Transverse colon (tissue), 4 donors: ENCODE data around the gene ZBTB12. TPM values are rescaled to one million over a fixed set of nuclear protein-coding genes. Genes with fewer than 3 reads are reported as not detected.

Source experiments
- DNase-seq: peaks from one replicate; pipeline ENCODE4 v3.0.0-alpha.2; 2019
- H3K27ac ChIP-seq, 4 donors: fragments of 200-600 bp; sonication (generic); 2 replicates each; pipeline ENCODE4 v1.5.1; 2016 to 2018; ENCODE audit warnings: inconsistent platforms in 4 of 4
- H3K27me3 ChIP-seq: fragments of 200-600 bp; sonication (generic); 2 replicates; pipeline ENCODE4 v1.5.1; 2017; ENCODE audit warnings: inconsistent platforms
- H3K36me3 ChIP-seq, 4 donors: fragments of 200-600 bp; sonication (generic); 2 replicates each; pipeline ENCODE4 v1.5.1; 2017 to 2019; ENCODE audit warnings: inconsistent platforms in 4 of 4
- H3K4me1 ChIP-seq, 4 donors: fragments of 200-600 bp; sonication (generic); 2 replicates each; pipeline ENCODE4 v1.5.1; 2017 to 2020; ENCODE audit warnings: inconsistent platforms in 4 of 4
- H3K4me3 ChIP-seq, 4 donors: fragments of 200-600 bp; sonication (generic); 1 replicate in 1 of 4; 2 replicates in 3 of 4; pipeline versions ENCODE4 v1.5.1 to v1.6.1; 2017 to 2019; ENCODE audit warnings: inconsistent platforms in 4 of 4
- H3K9me3 ChIP-seq, 2 donors: fragments of 200-600 bp; sonication (generic); 2 replicates each; pipeline ENCODE4 v1.5.1; 2017 to 2019; ENCODE audit warnings: inconsistent platforms in 2 of 2
- CTCF ChIP-seq, 5 experiments: fragments of 200-600 bp in 3 of 5; fragments of 450-650 bp in 2 of 5; sonication (generic) in 3 of 5; IDR thresholded peaks; 1 replicate in 2 of 5; 2 replicates in 3 of 5; pipeline ENCODE4 v1.5.1; 2016 to 2017; ENCODE audit warnings: antibody characterized with exemption in 5 of 5, inconsistent platforms in 3 of 5, mild to moderate bottlenecking in 2 of 5, moderate library complexity in 1 of 5
- EP300 ChIP-seq: sonication (generic); formaldehyde crosslinking; IDR thresholded peaks from one replicate; pipeline ENCODE4 v1.6.1; 2017; ENCODE audit warnings: antibody characterized with exemption, low read depth
- POLR2A ChIP-seq: fragments of 450-650 bp; IDR thresholded peaks from one replicate; pipeline ENCODE4 v1.6.1; 2016; ENCODE audit warnings: antibody characterized with exemption, mild to moderate bottlenecking, moderate library complexity
- POLR2AphosphoS5 ChIP-seq, 3 donors: sonication (generic); formaldehyde crosslinking; IDR thresholded peaks; one replicate each; pipeline ENCODE4 v1.6.1; 2016; ENCODE audit warnings: antibody characterized with exemption in 3 of 3
- WGBS, 2 donors: methylation state at CpG; one replicate each; pipeline ENCODE4 v1.1.5; 2018; ENCODE audit warnings: low coverage in 1 of 2; 5-methylcytosine and 5-hydroxymethylcytosine counted together
- in situ Hi-C, 4 donors: fragments of 200-750 bp; cut with MboI; loops; one replicate each; pipeline versions ENCODE4 v1.15.0 to v1.15.1; 2017; ENCODE audit warnings: low sequenced_read_pairs in 3 of 4, low pct_ligation_motif_present in 1 of 4, low pct_unique_long_range_greater_than_20kb in 1 of 4
- intact Hi-C: fragments of 100-400 bp; cut with DNase I; formaldehyde crosslinking; loops from one replicate; pipeline ENCODE4 v1.15.1; 2023; ENCODE audit warnings: low total_unique reads
- total RNA-seq, 4 donors: library from RNA; depleted of rRNA; stranded (reverse); fragments of >200 nt; gene quantifications; one replicate each; pipeline ENCODE4 v1.1.0, GENCODE V29; 2016

ZBTB12 gene
- 1 to 10 TPM in 1 of 4 donors, under 1 TPM in 3; 0.14 to 1.3 (median 0.77) TPM for total RNA-seq

GRCh38 chr6:31901953-31902643 is at the start of gene ZBTB12:
Gene ZBTB12 (minus strand): TSS chr6:31902086. CDS start chr6:31901305, 781 bp downstream.
- intact Hi-C loops (loop anchor here (5.0 kb wide), 1 partner anchor 50 kb away; no protein-coding TSS in a partner anchor), in situ Hi-C loops (loop anchor here in 1 of 4 donors (10.0 kb wide), 1 partner anchor 53 kb away; the partner anchor contains the start of genes NELFE and SKIC2)
- peaks cover 8 to 38% (median 24%) of the 10 kb centered on the region in 4 donors for H3K4me1 ChIP-seq
- no peaks in the 10 kb centered on the region for H3K36me3 ChIP-seq
- H3K27ac ChIP-seq = peak within 1 kb of the TSS; percentile 80 to 92 (median 87)
- WGBS, 2 donors = 0% methylated on average over 46 of the region's 77 CpGs; no CpG with 5 or more reads in 1 of the 2 donors
- peak in 1 of 5 experiments; percentile 36 for TF ChIP-seq CTCF (IDR thresholded peaks at IDR 0.05)
- TF ChIP-seq POLR2AphosphoS5 (IDR thresholded peaks at IDR 0.05) = peak in 2 of 3 donors; percentile 62 to 71
- TF ChIP-seq EP300 = no peak
- TF ChIP-seq POLR2A = peak; percentile 60
- DNase-seq = peak; percentile 94
- no peaks in the 10 kb centered on the region for H3K27me3 ChIP-seq
- H3K9me3 ChIP-seq = no peaks in the 10 kb centered on the region
- H3K4me3 ChIP-seq = peak within 1 kb of the TSS; percentile 51 to 72 (median 60)

- no peak overlapping the region for H3K27ac ChIP-seq
- 84 to 92% methylated on average over 6 to 7 of the region's 7 CpGs for WGBS, 2 donors
Observed at GRCh38 chr6:31949926-31950548, 48.2 kb upstream of the ZBTB12 start.

GRCh38 chr6:31948753-31949413 is 47.0 kb upstream of the ZBTB12 start:
- no peak for DNase-seq
- in situ Hi-C loops = no loop called here
- 72 to 84% methylated on average over 6 of the region's 6 CpGs for WGBS, 2 donors

More at GRCh38 chr6:31949926-31950548, 48.2 kb upstream of the ZBTB12 start:
- Histone ChIP-seq H3K4me1 (peaks cover 7 to 18% (median 15%) of the 10 kb centered on the region in 4 donors), H3K9me3 (no peaks in the 10 kb centered on the region), H3K36me3 (peaks cover 0 to 23% (median 13%) of the 10 kb centered on the region in 4 donors), H3K4me3 (no peak overlapping the region), H3K27me3 (no peaks in the 10 kb centered on the region)
- no peak for TF ChIP-seq POLR2AphosphoS5 (IDR thresholded peaks at IDR 0.05)
- no peak for TF ChIP-seq EP300
- no peak for TF ChIP-seq CTCF (IDR thresholded peaks at IDR 0.05)
- TF ChIP-seq POLR2A = no peak
- DNase-seq = no peak
- intact Hi-C loops = loop anchor here (5.0 kb wide), 1 partner anchor 48 kb away; the partner anchor contains the start of gene ZBTB12
- in situ Hi-C loops = loop anchor here in 3 of 4 donors (10.0 to 25.0 kb wide), 3 partner anchors 45 to 275 kb away; partner anchors contain the start of gene ZBTB12 (in 1 of the 3)

More at GRCh38 chr6:31948753-31949413, 47.0 kb upstream of the ZBTB12 start:
- TF ChIP-seq POLR2AphosphoS5 (IDR thresholded peaks at IDR 0.05) (no peak), EP300 (no peak), POLR2A (peak; percentile 2), CTCF (IDR thresholded peaks at IDR 0.05) (no peak)
- no peaks in the 10 kb centered on the region for H3K27me3 ChIP-seq
- no peaks in the 10 kb centered on the region for H3K9me3 ChIP-seq
- H3K4me3 ChIP-seq = no peak overlapping the region
- no peak overlapping the region for H3K27ac ChIP-seq
- peaks cover 0 to 12% (median 5%) of the 10 kb centered on the region in 4 donors for H3K36me3 ChIP-seq
- H3K4me1 ChIP-seq = peaks cover 8 to 23% (median 18%) of the 10 kb centered on the region in 4 donors
- intact Hi-C loops = no loop called here
